ENCODE data around the gene LSM2. TPM values are rescaled to one million over a fixed set of nuclear protein-coding genes. Genes with fewer than 3 reads are reported as not detected.
"Not testable (repeated sequence)": the region's sequence is repeated elsewhere in the genome, so short reads cannot be mapped to it uniquely, and the experiment has no call there.

Gene LSM2
- total RNA-seq, 4 donors from 2014 or later = 23.5 to 43.0 (median 34.8) TPM

- in situ Hi-C loops (cut with MboI; ENCODE audit: low pct_ligation_motif_present in 1 of 4, low pct_unique_long_range_greater_than_20kb in 1 of 4, low sequenced_read_pairs in 3 of 4) (loop anchor here in 1 of 4 donors (10.0 kb wide), 1 partner anchor 91 kb away; the partner anchor contains the start of gene CLIC1), intact Hi-C loops (cut with DNase I; ENCODE audit: low total_unique reads) (no loop called here)
- Histone ChIP-seq H3K4me1 (peaks cover 19 to 58% (median 44%) of the 10 kb centered on the region in 4 donors), H3K4me3 (no peak overlapping the region), H3K27ac (peak overlapping the region; percentile 95 to 98 (median 96)), H3K36me3 (no peaks in the 10 kb centered on the region), H3K27me3 (no peaks in the 10 kb centered on the region), H3K9me3 (no peaks in the 10 kb centered on the region)
- TF ChIP-seq, protein P1, sequence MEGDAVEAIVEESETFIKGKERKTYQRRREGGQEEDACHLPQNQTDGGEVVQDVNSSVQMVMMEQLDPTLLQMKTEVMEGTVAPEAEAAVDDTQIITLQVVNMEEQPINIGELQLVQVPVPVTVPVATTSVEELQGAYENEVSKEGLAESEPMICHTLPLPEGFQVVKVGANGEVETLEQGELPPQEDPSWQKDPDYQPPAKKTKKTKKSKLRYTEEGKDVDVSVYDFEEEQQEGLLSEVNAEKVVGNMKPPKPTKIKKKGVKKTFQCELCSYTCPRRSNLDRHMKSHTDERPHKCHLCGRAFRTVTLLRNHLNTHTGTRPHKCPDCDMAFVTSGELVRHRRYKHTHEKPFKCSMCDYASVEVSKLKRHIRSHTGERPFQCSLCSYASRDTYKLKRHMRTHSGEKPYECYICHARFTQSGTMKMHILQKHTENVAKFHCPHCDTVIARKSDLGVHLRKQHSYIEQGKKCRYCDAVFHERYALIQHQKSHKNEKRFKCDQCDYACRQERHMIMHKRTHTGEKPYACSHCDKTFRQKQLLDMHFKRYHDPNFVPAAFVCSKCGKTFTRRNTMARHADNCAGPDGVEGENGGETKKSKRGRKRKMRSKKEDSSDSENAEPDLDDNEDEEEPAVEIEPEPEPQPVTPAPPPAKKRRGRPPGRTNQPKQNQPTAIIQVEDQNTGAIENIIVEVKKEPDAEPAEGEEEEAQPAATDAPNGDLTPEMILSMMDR (IDR thresholded peaks at IDR 0.05) = no peak
- TF ChIP-seq POLR2A (IDR thresholded peaks at IDR 0.05) (no peak), POLR2AphosphoS5 (IDR thresholded peaks at IDR 0.05) (no peak), EP300 (IDR thresholded peaks at IDR 0.05; ENCODE audit: low read depth) (no peak)
- no peak for DNase-seq
- 39 to 40% methylated on average over 4 of the region's 4 CpGs for WGBS, 2 donors (ENCODE audit: low coverage in 1 of 2)
These were observed 18.8 kb upstream of the LSM2 start for GRCh38 chr6:31825553-31825952.

DNA sequence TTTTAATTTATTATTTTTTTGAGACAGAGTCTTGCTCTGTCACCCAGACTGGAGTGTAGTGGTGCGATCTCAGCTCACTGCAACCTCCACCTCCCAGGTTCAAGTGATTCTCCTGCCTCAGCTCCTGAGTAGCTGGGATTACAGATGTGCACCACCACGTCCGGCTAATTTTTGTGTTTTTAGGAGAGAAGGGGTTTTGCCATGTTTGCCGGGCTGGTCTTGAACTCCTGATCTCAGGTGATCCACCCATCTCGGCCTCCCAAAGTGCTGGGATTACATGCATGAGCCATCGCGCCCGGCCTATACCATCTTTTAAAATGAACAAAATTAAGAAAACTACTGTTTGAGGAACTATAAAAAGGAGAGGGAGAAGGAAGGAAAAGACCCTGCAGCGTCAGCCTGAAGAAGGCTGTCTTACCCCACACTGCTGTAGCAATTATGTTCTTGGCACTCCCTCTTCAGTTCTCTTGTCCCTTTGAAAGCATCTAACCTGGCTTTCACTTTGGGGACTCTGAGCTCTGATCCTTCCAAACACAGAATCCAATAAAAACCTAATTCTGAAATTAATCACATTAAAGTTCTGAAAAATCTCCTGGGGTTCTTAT is 16.9 kb upstream of the LSM2 start:
- DNase-seq; H3K4me3 ChIP-seq; intact Hi-C loops (cut with DNase I; ENCODE audit: low total_unique reads); H3K36me3 ChIP-seq; H3K27me3 ChIP-seq; H3K9me3 ChIP-seq: not testable (repeated sequence)
- peak overlapping the region; percentile 95 to 98 (median 96) for H3K27ac ChIP-seq
- WGBS, 2 donors (ENCODE audit: low coverage in 1 of 2) = 87 to 91% methylated on average over 6 to 9 of the region's 9 CpGs
- peaks cover 23 to 77% (median 63%) of the 10 kb centered on the region in 4 donors for H3K4me1 ChIP-seq
- in situ Hi-C loops (cut with MboI; ENCODE audit: low pct_ligation_motif_present in 1 of 4, low pct_unique_long_range_greater_than_20kb in 1 of 4, low sequenced_read_pairs in 3 of 4) = loop anchor here in 1 of 4 donors (10.0 kb wide), 1 partner anchor 89 kb away; the partner anchor contains the start of gene CLIC1

DNA sequence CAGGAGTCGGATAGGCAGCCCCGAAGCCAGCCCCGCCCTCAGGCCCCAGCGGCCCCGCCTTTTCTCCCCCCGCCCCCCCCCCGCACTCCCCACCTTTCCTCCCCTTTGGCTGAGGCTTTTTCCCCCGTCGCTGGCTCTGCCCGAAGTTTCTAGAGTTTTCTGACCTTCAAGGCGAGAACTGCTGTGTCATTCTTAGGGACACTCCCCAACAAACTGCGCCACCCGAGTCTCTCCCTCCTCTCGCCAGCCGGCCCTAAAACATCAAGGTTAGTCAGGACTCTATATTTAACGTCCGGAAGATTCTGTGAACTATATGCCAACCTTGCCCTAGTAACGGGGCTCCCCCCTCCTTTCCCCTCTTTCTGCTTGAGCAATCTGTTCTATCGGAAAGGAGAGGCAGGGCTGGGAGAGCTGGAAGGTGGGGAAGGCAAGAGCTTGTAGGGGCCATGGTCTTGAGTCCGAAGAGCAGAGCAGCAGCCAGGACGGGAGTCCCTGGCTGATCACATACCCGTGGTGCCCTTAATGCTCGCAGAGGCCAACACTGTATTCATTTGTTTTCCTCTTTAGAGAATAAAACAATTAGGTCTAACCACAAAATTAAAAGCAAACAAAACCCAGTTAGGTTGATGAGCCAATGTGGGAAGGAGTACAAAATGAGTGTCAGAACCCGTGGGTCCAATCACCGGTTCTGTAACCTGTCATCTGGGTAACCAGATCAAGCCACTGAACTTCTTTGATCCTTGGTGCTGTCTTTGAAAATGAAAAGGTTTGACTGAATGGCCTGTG is 15.5 kb upstream of the LSM2 start:
- Histone ChIP-seq H3K4me3 (peak overlapping the region; percentile 10 to 64 (median 48)), H3K4me1 (peaks cover 23 to 91% (median 74%) of the 10 kb centered on the region in 4 donors), H3K27me3 (no peaks in the 10 kb centered on the region), H3K36me3 (no peaks in the 10 kb centered on the region), H3K9me3 (no peaks in the 10 kb centered on the region), H3K27ac (peak overlapping the region; percentile 95 to 98 (median 96))
- in situ Hi-C loops (cut with MboI; ENCODE audit: low pct_ligation_motif_present in 1 of 4, low pct_unique_long_range_greater_than_20kb in 1 of 4, low sequenced_read_pairs in 3 of 4) = loop anchor here in 1 of 4 donors (10.0 kb wide), 1 partner anchor 87 kb away; the partner anchor contains the start of gene CLIC1
- TF ChIP-seq, protein P1 (IDR thresholded peaks at IDR 0.05) = no peak
- TF ChIP-seq EP300 (IDR thresholded peaks at IDR 0.05; ENCODE audit: low read depth) = peak; percentile 4
- peak; percentile 86 to 88 (median 86) for TF ChIP-seq POLR2AphosphoS5 (IDR thresholded peaks at IDR 0.05)
- TF ChIP-seq POLR2A (IDR thresholded peaks at IDR 0.05) = peak; percentile 66
- intact Hi-C loops (cut with DNase I; ENCODE audit: low total_unique reads) = no loop called here
- DNase-seq = peak; percentile 92
- 1 to 9% methylated on average over 3 to 25 of the region's 25 CpGs for WGBS, 2 donors (ENCODE audit: low coverage in 1 of 2)

- peaks cover 23 to 88% (median 72%) of the 10 kb centered on the region in 4 donors for H3K4me1 ChIP-seq
- TF ChIP-seq EP300 (IDR thresholded peaks at IDR 0.05; ENCODE audit: low read depth) (no peak), POLR2A (IDR thresholded peaks at IDR 0.05) (peak; percentile 32), POLR2AphosphoS5 (IDR thresholded peaks at IDR 0.05) (peak in 2 of 3 donors; percentile 15 to 69)
- TF ChIP-seq, protein P1 (IDR thresholded peaks at IDR 0.05) = no peak
- 1 to 5% methylated on average over 14 to 39 of the region's 39 CpGs for WGBS, 2 donors (ENCODE audit: low coverage in 1 of 2)
- peak overlapping the region; percentile 20 to 64 (median 48) for H3K4me3 ChIP-seq
- H3K36me3 ChIP-seq = no peaks in the 10 kb centered on the region
- H3K27me3 ChIP-seq = no peaks in the 10 kb centered on the region
- peak overlapping the region; percentile 95 to 98 (median 96) for H3K27ac ChIP-seq
- intact Hi-C loops (cut with DNase I; ENCODE audit: low total_unique reads) (no loop called here), in situ Hi-C loops (cut with MboI; ENCODE audit: low pct_ligation_motif_present in 1 of 4, low pct_unique_long_range_greater_than_20kb in 1 of 4, low sequenced_read_pairs in 3 of 4) (loop anchor here in 1 of 4 donors (10.0 kb wide), 1 partner anchor 87 kb away; the partner anchor contains the start of gene CLIC1)
- H3K9me3 ChIP-seq = no peaks in the 10 kb centered on the region
- peak; percentile 95 for DNase-seq
These were observed 14.7 kb upstream of the LSM2 start for GRCh38 chr6:31821301-31822035.

- H3K4me3 ChIP-seq; intact Hi-C loops (cut with DNase I; ENCODE audit: low total_unique reads); H3K36me3 ChIP-seq; H3K9me3 ChIP-seq; H3K27me3 ChIP-seq: not testable (repeated sequence)
- in situ Hi-C loops (cut with MboI; ENCODE audit: low pct_ligation_motif_present in 1 of 4, low pct_unique_long_range_greater_than_20kb in 1 of 4, low sequenced_read_pairs in 3 of 4) = loop anchor here in 1 of 4 donors (10.0 kb wide), 1 partner anchor 86 kb away; the partner anchor contains the start of gene CLIC1
- Histone ChIP-seq H3K4me1 (peaks cover 15 to 77% (median 62%) of the 10 kb centered on the region in 4 donors), H3K27ac (peak overlapping the region; percentile 95 to 98 (median 96))
- DNase-seq = peak; percentile 47
- WGBS, 2 donors (ENCODE audit: low coverage in 1 of 2) = 87 to 88% methylated on average over 4 to 10 of the region's 10 CpGs
These were observed 13.6 kb upstream of the LSM2 start for GRCh38 chr6:31820399-31820798.

All from transverse colon (tissue), 4 donors.